Gastroesophageal sphincter (tissue), 4 donors: ENCODE results near the gene TPGS2. TPM values are rescaled to one million over a fixed set of nuclear protein-coding genes. Genes with fewer than 3 reads are reported as not detected.

Experiments used
- ATAC-seq: fragments of 150-250 bp; one replicate; pipeline ENCODE4 v1.9.1; 2016; ENCODE audit warnings: mild to moderate bottlenecking, moderate library complexity
- H3K27ac ChIP-seq, 4 donors: fragments of 200-600 bp; sonication (generic) in 3 of 4; 1 replicate in 3 of 4; 2 replicates in 1 of 4; pipeline ENCODE4 v1.5.1; 2016 to 2019
- H3K27me3 ChIP-seq: fragments of 200-600 bp; sonication (generic); one replicate; pipeline ENCODE4 v1.5.1; 2019
- H3K36me3 ChIP-seq, 2 donors: fragments of 200-600 bp; sonication (generic); one replicate each; pipeline ENCODE4 v1.5.1; 2019; ENCODE audit warnings: control low read depth in 1 of 2
- H3K4me1 ChIP-seq, 3 donors: fragments of 200-600 bp; sonication (generic); 1 replicate in 2 of 3; 2 replicates in 1 of 3; pipeline ENCODE4 v1.5.1; 2016 to 2019; ENCODE audit warnings: control low read depth in 2 of 3
- H3K4me3 ChIP-seq, 2 donors: fragments of 200-600 bp; sonication (generic); one replicate each; pipeline ENCODE4 v1.5.1; 2019; ENCODE audit warnings: mild to moderate bottlenecking in 1 of 2, moderate library complexity in 1 of 2
- H3K9me3 ChIP-seq, 3 donors: fragments of 200-600 bp; sonication (generic); one replicate each; pipeline ENCODE4 v1.5.1; 2017 to 2019; ENCODE audit warnings: control low read depth in 2 of 3
- CTCF ChIP-seq, 4 experiments: fragments of 200-600 bp in 2 of 4; fragments of 450-650 bp in 2 of 4; sonication (generic) in 1 of 4; IDR thresholded peaks; one replicate each; pipeline ENCODE4 v1.5.1; 2017 to 2019; ENCODE audit warnings: antibody characterized with exemption in 4 of 4, mild to moderate bottlenecking in 2 of 4, moderate library complexity in 2 of 4
- EP300 ChIP-seq: sonication (generic); formaldehyde crosslinking; IDR thresholded peaks from one replicate; pipeline ENCODE4 v1.6.1; 2017; ENCODE audit warnings: antibody characterized with exemption, mild to moderate bottlenecking
- POLR2A ChIP-seq, 2 donors: fragments of 450-650 bp; IDR thresholded peaks; one replicate each; pipeline ENCODE4 v1.6.1; 2017; ENCODE audit warnings: antibody characterized with exemption in 2 of 2, mild to moderate bottlenecking in 2 of 2, moderate library complexity in 1 of 2
- POLR2AphosphoS5 ChIP-seq: sonication (generic); formaldehyde crosslinking; IDR thresholded peaks from one replicate; pipeline ENCODE4 v1.6.1; 2017; ENCODE audit warnings: antibody characterized with exemption
- WGBS, 2 donors: methylation state at CpG; one replicate each; pipeline ENCODE4 v1.1.5; 2018; ENCODE audit warnings: low coverage in 1 of 2; 5-methylcytosine and 5-hydroxymethylcytosine counted together
- total RNA-seq, 4 donors: library from RNA; depleted of rRNA; stranded (reverse); fragments of >200 nt; gene quantifications; one replicate each; pipeline ENCODE4 v1.1.0, GENCODE V29; 2016

TPGS2 gene
- total RNA-seq, 4 donors from 2014 or later, result 56.8 to 226 (median 73.4) TPM

DNA sequence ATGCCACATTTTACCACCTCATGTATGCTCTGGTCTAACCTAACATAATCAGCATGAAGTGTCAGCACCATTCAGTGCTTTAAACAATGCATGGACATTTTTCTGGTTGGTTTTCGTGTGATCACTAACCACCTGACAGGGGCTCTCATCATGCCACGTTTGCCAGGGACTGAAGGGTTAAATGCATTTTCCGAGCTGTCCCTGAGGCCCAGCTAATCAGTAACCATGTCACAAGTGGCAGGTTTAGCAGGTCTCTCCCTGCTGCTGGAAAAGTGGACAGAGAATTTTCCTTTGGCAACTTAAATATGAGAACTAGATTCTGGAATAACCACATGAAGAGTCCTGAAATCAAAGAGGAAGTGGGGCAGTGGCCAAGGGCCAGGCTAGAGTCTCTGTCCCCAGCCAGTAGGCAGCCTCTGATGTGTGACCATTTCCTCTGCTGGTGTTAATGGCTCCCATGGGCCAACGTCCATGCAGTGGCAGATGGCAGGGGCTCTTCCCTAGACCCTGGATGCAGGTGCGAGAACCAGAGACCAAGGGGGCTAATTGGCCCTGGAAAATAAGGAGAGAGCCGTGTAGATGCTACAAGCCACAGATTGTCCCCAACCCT is 69.5 kb downstream of the TPGS2 start:
- no peaks in the 10 kb centered on the region for H3K9me3 ChIP-seq
- TF ChIP-seq POLR2AphosphoS5, result no peak
- no peak for TF ChIP-seq POLR2A (IDR thresholded peaks at IDR 0.05)
- no peaks in the 10 kb centered on the region for H3K27me3 ChIP-seq
- H3K4me1 ChIP-seq, result peaks cover 0 to 19% (median 0%) of the 10 kb centered on the region in 3 donors
- no peak for ATAC-seq
- H3K27ac ChIP-seq, result no peak overlapping the region
- H3K4me3 ChIP-seq, result no peak overlapping the region
- WGBS, 2 donors, result 53 to 90% methylated on average over 2 to 4 of the region's 6 CpGs
- H3K36me3 ChIP-seq, result peaks cover 0 to 27% of the 10 kb centered on the region in 2 donors

- H3K27ac ChIP-seq, result peak overlapping the region in 3 of 4 donors; percentile 24 to 45 (median 26)
- H3K4me1 ChIP-seq, result peaks cover 0 to 19% (median under 1%) of the 10 kb centered on the region in 3 donors
- no peaks in the 10 kb centered on the region for H3K27me3 ChIP-seq
- WGBS, 2 donors, result 89 to 90% methylated on average over 2 to 4 of the region's 10 CpGs
- H3K36me3 ChIP-seq, result peaks cover 0 to 24% of the 10 kb centered on the region in 2 donors
- H3K4me3 ChIP-seq, result no peak overlapping the region
- TF ChIP-seq CTCF (IDR thresholded peaks at IDR 0.05) (no peak), EP300 (no peak), POLR2A (IDR thresholded peaks at IDR 0.05) (no peak), POLR2AphosphoS5 (no peak)
- no peaks in the 10 kb centered on the region for H3K9me3 ChIP-seq
- no peak for ATAC-seq
These were observed 70.2 kb downstream of the TPGS2 start for GRCh38 chr18:36758623-36759022.

DNA sequence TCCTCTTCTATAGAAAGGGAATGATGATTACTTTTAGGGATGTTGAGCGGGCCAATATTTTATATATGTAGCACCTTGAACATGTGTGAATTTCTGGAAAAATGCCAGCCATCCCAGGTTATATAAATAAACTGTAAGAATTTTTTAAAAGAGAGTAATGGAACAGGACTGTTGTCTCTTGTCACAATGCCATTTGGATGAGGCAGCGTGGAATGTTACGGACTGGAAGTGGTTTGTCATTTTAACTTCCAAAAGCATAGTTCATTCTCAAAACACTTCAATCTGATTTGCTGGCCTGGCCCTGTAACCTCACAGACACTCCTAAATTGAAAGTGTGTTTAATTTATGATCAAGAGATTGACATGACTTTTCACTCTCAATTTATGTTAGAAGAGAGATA is 70.8 kb downstream of the TPGS2 start:
- no peaks in the 10 kb centered on the region for H3K27me3 ChIP-seq
- no peak overlapping the region for H3K4me3 ChIP-seq
- peak overlapping the region in 2 of 4 donors; percentile 45 to 62 for H3K27ac ChIP-seq
- peaks cover 0 to 24% (median 4%) of the 10 kb centered on the region in 3 donors for H3K4me1 ChIP-seq
- no peaks in the 10 kb centered on the region for H3K9me3 ChIP-seq
- H3K36me3 ChIP-seq, result peaks cover 0 to 24% of the 10 kb centered on the region in 2 donors
- ATAC-seq, result no peak
- TF ChIP-seq CTCF (IDR thresholded peaks at IDR 0.05) (no peak), EP300 (no peak), POLR2AphosphoS5 (no peak), POLR2A (IDR thresholded peaks at IDR 0.05) (no peak)
- WGBS, 2 donors, result 58 to 64% methylated on average over 3 of the region's 3 CpGs

GRCh38 chr18:36757081-36757480 is 71.7 kb downstream of the TPGS2 start:
- ATAC-seq, result peak; percentile 61
- peak overlapping the region in 3 of 4 donors; percentile 45 to 62 (median 59) for H3K27ac ChIP-seq
- peaks cover 0 to 20% of the 10 kb centered on the region in 2 donors for H3K36me3 ChIP-seq

GRCh38 chr18:36756242-36756641 is 72.6 kb downstream of the TPGS2 start:
- peaks cover 0 to 11% of the 10 kb centered on the region in 2 donors for H3K36me3 ChIP-seq
- H3K27me3 ChIP-seq, result no peaks in the 10 kb centered on the region
- H3K27ac ChIP-seq, result peak overlapping the region in 3 of 4 donors; percentile 25 to 59 (median 36)
- 45 to 50% methylated on average over 4 of the region's 4 CpGs for WGBS, 2 donors
- peak; percentile 14 for ATAC-seq
- no peaks in the 10 kb centered on the region for H3K9me3 ChIP-seq
- H3K4me3 ChIP-seq, result no peak overlapping the region
- peaks cover 0 to 25% (median 4%) of the 10 kb centered on the region in 3 donors for H3K4me1 ChIP-seq
- no peak for TF ChIP-seq POLR2A (IDR thresholded peaks at IDR 0.05)
- TF ChIP-seq EP300, result no peak
- no peak for TF ChIP-seq CTCF (IDR thresholded peaks at IDR 0.05)
- TF ChIP-seq POLR2AphosphoS5, result no peak

More at GRCh38 chr18:36757081-36757480, 71.7 kb downstream of the TPGS2 start:
- no peak for TF ChIP-seq POLR2AphosphoS5
- TF ChIP-seq POLR2A (IDR thresholded peaks at IDR 0.05), result no peak
- peak; percentile 63 to 85 (median 80) for TF ChIP-seq CTCF (IDR thresholded peaks at IDR 0.05)
- TF ChIP-seq EP300, result no peak
- Histone ChIP-seq H3K9me3 (no peaks in the 10 kb centered on the region), H3K4me1 (peaks cover 0 to 25% (median 4%) of the 10 kb centered on the region in 3 donors), H3K4me3 (no peak overlapping the region), H3K27me3 (no peaks in the 10 kb centered on the region)
- 0 to 5% methylated on average over 1 of the region's 1 CpG for WGBS, 2 donors
